ENCODE data around the gene PTP4A2. TPM values are rescaled to one million over a fixed set of nuclear protein-coding genes. Genes with fewer than 3 reads are reported as not detected.

The PTP4A2 gene
- total and polyA plus RNA-seq, 2 donors (not counting 3 experiments of a cell fraction or from before 2014, with no cell fraction given): 74.1 to 184 TPM

DNA sequence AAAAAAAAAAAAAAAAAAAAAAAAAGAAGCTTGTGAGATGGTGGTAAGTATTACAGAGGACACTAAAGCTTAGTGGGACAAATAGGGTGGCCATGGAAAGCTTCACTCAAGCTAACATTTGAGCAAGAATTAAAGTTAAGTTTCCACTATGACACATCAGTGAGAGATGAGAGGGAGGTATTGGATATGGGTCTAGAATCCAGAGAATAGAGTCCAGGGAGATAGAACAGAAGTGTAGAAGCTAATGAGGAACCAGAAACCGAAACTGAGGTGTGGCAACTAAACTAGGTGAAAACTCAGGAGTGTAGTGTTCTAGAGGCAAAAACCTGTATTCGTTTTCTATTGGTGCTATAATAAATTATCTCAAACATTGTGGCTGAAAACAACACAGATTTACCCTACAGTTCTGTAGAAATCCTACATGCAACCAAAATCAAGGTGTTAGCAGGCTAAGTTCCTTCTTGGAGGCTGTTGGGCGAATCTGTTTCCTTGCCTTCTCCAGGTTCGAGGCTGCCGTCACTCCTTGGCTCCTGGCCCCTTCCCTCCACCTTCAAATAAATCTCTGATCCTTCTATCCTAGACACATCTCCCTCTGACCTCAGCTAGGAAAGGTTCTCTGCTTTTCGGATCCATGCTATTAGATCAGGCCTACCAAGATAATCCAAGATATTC is 36.2 kb downstream of the PTP4A2 start:
- ChIA-PET CTCF (interaction anchor here (0.6 to 5.6 kb wide), 5 partner anchors 11 to 489 kb away, joined by 3 to 40 read pairs (median 3); partner anchors contain the start of gene SERINC2), POLR2A (no interaction called here)
- H3K9me1 ChIP-seq (replicated peaks; ENCODE audit: control insufficient read depth, extremely low read depth, insufficient read depth, low read length): no peaks in the 10 kb centered on the region
- no peak overlapping the region for H3K4me3 ChIP-seq (replicated peaks in 1 of 3; ENCODE audit: insufficient read depth in 1 of 3, low read depth in 1 of 3, low read length in 3 of 3)
- no peaks in the 10 kb centered on the region for H3K4me1 ChIP-seq (ENCODE audit: control insufficient read depth, extremely low read depth, insufficient read depth, low read length)
- H4K20me1 ChIP-seq (replicated peaks; ENCODE audit: control insufficient read depth, extremely low read depth, insufficient read depth, low read length): no peaks in the 10 kb centered on the region
- dilution Hi-C loops (cut with MboI; ENCODE audit: extremely low pct_ligation_motif_present, low sequenced_read_pairs) (no loop called here), intact Hi-C loops (cut with micrococcal nuclease) (no loop called here)
- H3K36me3 ChIP-seq (ENCODE audit: control insufficient read depth in 2 of 2, extremely low read depth in 1 of 2, insufficient read depth in 2 of 2, low read length in 2 of 2): peaks cover under 1 to 4% of the 10 kb centered on the region in 2 experiments
- FAIRE-seq (no peak), DNase-seq (ENCODE audit: low read depth, low spot score) (no peak)
- H3K27me3 ChIP-seq (ENCODE audit: control insufficient read depth in 2 of 2, insufficient read depth in 2 of 2, low read length in 2 of 2): no peaks in the 10 kb centered on the region
- H3K9me3 ChIP-seq (replicated peaks; ENCODE audit: control insufficient read depth, insufficient read depth, low read length): no peaks in the 10 kb centered on the region
- no peak overlapping the region for H3K27ac ChIP-seq (ENCODE audit: insufficient read depth, low read depth, low read length)
- no peak overlapping the region for H2AFZ ChIP-seq (ENCODE audit: low read depth, low read length)
- BruUV-seq (replicated peaks): no TSS peak
- H3K79me2 ChIP-seq (ENCODE audit: control insufficient read depth, insufficient read depth, low read length): no peaks in the 10 kb centered on the region
- H3K4me2 ChIP-seq (ENCODE audit: insufficient read depth, low read length): no peak overlapping the region
- TF ChIP-seq, protein P1, sequence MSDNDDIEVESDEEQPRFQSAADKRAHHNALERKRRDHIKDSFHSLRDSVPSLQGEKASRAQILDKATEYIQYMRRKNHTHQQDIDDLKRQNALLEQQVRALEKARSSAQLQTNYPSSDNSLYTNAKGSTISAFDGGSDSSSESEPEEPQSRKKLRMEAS (IDR thresholded peaks at IDR 0.05; ENCODE audit: insufficient read depth, insufficient read length): no peak
- TF ChIP-seq EZH2 (IDR thresholded peaks at IDR 0.05; ENCODE audit: borderline replicate concordance, low read depth, low read length, severe bottlenecking) (no peak), POLR2A (IDR thresholded peaks at IDR 0.05; ENCODE audit: low read depth, low read length) (no peak), JUN (IDR thresholded peaks at IDR 0.05; ENCODE audit: borderline replicate concordance, insufficient read depth, insufficient read length, low read depth) (no peak), FOS (IDR thresholded peaks at IDR 0.05; ENCODE audit: borderline replicate concordance, insufficient read depth, low read length) (no peak), GATA2 (IDR thresholded peaks at IDR 0.05; ENCODE audit: insufficient read depth, insufficient read length, low read depth, low read length) (no peak), POLR2AphosphoS5 (IDR thresholded peaks at IDR 0.05; ENCODE audit: insufficient read depth, low read depth, low read length) (no peak), MYC (IDR thresholded peaks at IDR 0.05; ENCODE audit: low read depth, low read length) (no peak)
- TF ChIP-seq, protein P2, sequence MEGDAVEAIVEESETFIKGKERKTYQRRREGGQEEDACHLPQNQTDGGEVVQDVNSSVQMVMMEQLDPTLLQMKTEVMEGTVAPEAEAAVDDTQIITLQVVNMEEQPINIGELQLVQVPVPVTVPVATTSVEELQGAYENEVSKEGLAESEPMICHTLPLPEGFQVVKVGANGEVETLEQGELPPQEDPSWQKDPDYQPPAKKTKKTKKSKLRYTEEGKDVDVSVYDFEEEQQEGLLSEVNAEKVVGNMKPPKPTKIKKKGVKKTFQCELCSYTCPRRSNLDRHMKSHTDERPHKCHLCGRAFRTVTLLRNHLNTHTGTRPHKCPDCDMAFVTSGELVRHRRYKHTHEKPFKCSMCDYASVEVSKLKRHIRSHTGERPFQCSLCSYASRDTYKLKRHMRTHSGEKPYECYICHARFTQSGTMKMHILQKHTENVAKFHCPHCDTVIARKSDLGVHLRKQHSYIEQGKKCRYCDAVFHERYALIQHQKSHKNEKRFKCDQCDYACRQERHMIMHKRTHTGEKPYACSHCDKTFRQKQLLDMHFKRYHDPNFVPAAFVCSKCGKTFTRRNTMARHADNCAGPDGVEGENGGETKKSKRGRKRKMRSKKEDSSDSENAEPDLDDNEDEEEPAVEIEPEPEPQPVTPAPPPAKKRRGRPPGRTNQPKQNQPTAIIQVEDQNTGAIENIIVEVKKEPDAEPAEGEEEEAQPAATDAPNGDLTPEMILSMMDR (IDR thresholded peaks at IDR 0.05; ENCODE audit: extremely low read depth in 1 of 2, insufficient read depth in 1 of 2, low read depth in 1 of 2, low read length in 2 of 2): no peak
- no peak overlapping the region for H3K9ac ChIP-seq (replicated peaks; ENCODE audit: extremely low read depth, insufficient read depth, low read length)
